NB4 (cell line): ENCODE measurements around the gene CHRNA5.

Experiments
- POLR2A ChIP-seq: IDR thresholded peaks from 2 replicates; pipeline ENCODE4 v1.6.1; 2011; ENCODE audit warnings: mild to moderate bottlenecking; ENCODE audit not compliant: insufficient read length; ENCODE audit errors: extremely low read depth
- TF ChIP-seq, protein P1 (sequence below): IDR thresholded peaks from one replicate; pipeline ENCODE4 v1.5.1; 2012; ENCODE audit warnings: low read depth, low read length

DNA sequence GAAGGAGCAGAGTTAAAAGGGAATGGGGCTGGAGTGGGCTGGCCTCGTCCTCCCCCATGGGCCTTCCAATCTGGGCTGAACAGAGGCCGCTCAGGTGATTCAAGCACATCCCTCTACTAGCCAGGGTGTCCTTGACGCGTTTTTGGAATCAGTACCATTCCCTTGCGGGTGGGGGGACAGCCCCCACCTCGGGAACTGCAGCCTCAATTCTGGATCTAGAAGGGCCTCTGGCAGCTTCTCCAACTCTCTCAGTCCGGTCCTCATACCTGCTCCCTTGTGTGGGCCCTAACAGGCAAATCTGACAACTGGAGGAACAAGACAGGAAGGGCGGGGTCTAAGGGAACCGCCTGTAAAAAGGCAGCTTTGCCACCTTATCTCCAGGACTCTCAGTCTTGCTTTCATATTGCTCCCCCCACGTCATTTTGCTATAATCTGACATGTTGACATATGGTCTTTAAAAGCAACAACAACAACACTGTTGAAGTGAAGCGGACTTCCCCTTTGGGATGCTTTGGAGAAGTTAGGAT lies 76.5 kb downstream of the CHRNA5 start:
- TF ChIP-seq, protein P1, sequence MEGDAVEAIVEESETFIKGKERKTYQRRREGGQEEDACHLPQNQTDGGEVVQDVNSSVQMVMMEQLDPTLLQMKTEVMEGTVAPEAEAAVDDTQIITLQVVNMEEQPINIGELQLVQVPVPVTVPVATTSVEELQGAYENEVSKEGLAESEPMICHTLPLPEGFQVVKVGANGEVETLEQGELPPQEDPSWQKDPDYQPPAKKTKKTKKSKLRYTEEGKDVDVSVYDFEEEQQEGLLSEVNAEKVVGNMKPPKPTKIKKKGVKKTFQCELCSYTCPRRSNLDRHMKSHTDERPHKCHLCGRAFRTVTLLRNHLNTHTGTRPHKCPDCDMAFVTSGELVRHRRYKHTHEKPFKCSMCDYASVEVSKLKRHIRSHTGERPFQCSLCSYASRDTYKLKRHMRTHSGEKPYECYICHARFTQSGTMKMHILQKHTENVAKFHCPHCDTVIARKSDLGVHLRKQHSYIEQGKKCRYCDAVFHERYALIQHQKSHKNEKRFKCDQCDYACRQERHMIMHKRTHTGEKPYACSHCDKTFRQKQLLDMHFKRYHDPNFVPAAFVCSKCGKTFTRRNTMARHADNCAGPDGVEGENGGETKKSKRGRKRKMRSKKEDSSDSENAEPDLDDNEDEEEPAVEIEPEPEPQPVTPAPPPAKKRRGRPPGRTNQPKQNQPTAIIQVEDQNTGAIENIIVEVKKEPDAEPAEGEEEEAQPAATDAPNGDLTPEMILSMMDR, result no peak
- TF ChIP-seq POLR2A, result no peak
